SK-N-SH treated with all-trans-retinoic acid at 6 μM for 48 hours (cell line): Measurements from ENCODE around the gene CTDNEP1.

Experiments used
- ATAC-seq: fragments of 200-7000 bp; cut with Tn5 transposase; 3 replicates; pipeline ENCODE4 v1.9.1; 2020; ENCODE audit warnings: mild to moderate bottlenecking, moderate library complexity
- ARNTL ChIP-seq: fragments of 450-650 bp; formaldehyde crosslinking; IDR thresholded peaks from 2 replicates; pipeline ENCODE4 v1.5.0; 2020; ENCODE audit warnings: low read depth, mild to moderate bottlenecking, moderate library complexity, borderline replicate concordance
- BACH2 ChIP-seq: fragments of 250-450 bp; sonication (Bioruptor Pico); IDR thresholded peaks from 2 replicates; pipeline ENCODE4 v1.9.0; 2021; ENCODE audit warnings: mild to moderate bottlenecking, borderline replicate concordance
- CREB5 ChIP-seq: fragments of 250-450 bp; sonication (Bioruptor Pico); IDR thresholded peaks from 2 replicates; pipeline ENCODE4 v1.5.1; 2020; ENCODE audit warnings: low read depth, mild to moderate bottlenecking, moderate library complexity
- CSDC2 ChIP-seq: fragments of 250-450 bp; sonication (Bioruptor Pico); IDR thresholded peaks from 2 replicates; pipeline ENCODE4 v1.5.0; 2020; ENCODE audit warnings: mild to moderate bottlenecking, moderate library complexity
- ESRRG ChIP-seq: fragments of 250-450 bp; sonication (Bioruptor Pico); IDR thresholded peaks from 2 replicates; pipeline ENCODE4 v1.6.1; 2021; ENCODE audit warnings: mild to moderate bottlenecking
- GLIS3 ChIP-seq: fragments of 250-450 bp; sonication (Bioruptor Pico); IDR thresholded peaks from 2 replicates; pipeline ENCODE4 v1.5.0; 2020; ENCODE audit warnings: mild to moderate bottlenecking, moderate library complexity
- ISL1 ChIP-seq: fragments of 250-450 bp; sonication (Bioruptor Pico); IDR thresholded peaks from 2 replicates; pipeline ENCODE4 v2.1.2; 2022; ENCODE audit warnings: mild to moderate bottlenecking, moderate library complexity
- OSR1 ChIP-seq: fragments of 250-450 bp; sonication (Bioruptor Pico); IDR thresholded peaks from 2 replicates; pipeline ENCODE4 v1.8.0; 2022; ENCODE audit warnings: moderate library complexity, mild to moderate bottlenecking, inconsistent platforms
- PATZ1 ChIP-seq: fragments of 250-450 bp; sonication (Bioruptor Pico); IDR thresholded peaks from 2 replicates; pipeline ENCODE4 v1.8.0; 2020; ENCODE audit warnings: mild to moderate bottlenecking, moderate library complexity, borderline replicate concordance
- PPARA ChIP-seq: fragments of 250-450 bp; sonication (Bioruptor Pico); IDR thresholded peaks from 2 replicates; pipeline ENCODE4 v1.5.0; 2020; ENCODE audit warnings: mild to moderate bottlenecking, borderline replicate concordance
- RARB ChIP-seq: fragments of 250-450 bp; sonication (Bioruptor Pico); IDR thresholded peaks from 2 replicates; pipeline ENCODE4 v1.8.0; 2021; ENCODE audit warnings: mild to moderate bottlenecking, moderate library complexity
- SNAI2 ChIP-seq: fragments of 250-450 bp; sonication (Bioruptor Pico); IDR thresholded peaks from 2 replicates; pipeline ENCODE4 v1.5.0; 2020; ENCODE audit warnings: mild to moderate bottlenecking, moderate library complexity
- TCF4 ChIP-seq: fragments of 250-450 bp; sonication (Bioruptor Pico); IDR thresholded peaks from 2 replicates; pipeline ENCODE4 v1.8.0; 2021; ENCODE audit warnings: mild to moderate bottlenecking, moderate library complexity, borderline replicate concordance
- TOX ChIP-seq: fragments of 250-450 bp; sonication (Bioruptor Pico); IDR thresholded peaks from 2 replicates; pipeline ENCODE4 v1.8.0; 2021; ENCODE audit warnings: mild to moderate bottlenecking, moderate library complexity, borderline replicate concordance
- TSHZ2 ChIP-seq: fragments of 250-450 bp; sonication (Bioruptor Pico); IDR thresholded peaks from 2 replicates; pipeline ENCODE4 v1.5.0; 2020; ENCODE audit warnings: mild to moderate bottlenecking, moderate library complexity
- ZC3H10 ChIP-seq: fragments of 250-450 bp; sonication (Bioruptor Pico); IDR thresholded peaks from 2 replicates; pipeline ENCODE4 v1.5.1; 2021; ENCODE audit warnings: mild to moderate bottlenecking, moderate library complexity
- ZFP3 ChIP-seq: fragments of 250-450 bp; sonication (Bioruptor Pico); IDR thresholded peaks from 2 replicates; pipeline ENCODE4 v1.5.0; 2020; ENCODE audit warnings: mild to moderate bottlenecking, moderate library complexity
- ZFP30 ChIP-seq: fragments of 450-650 bp; formaldehyde crosslinking; IDR thresholded peaks from 2 replicates; pipeline ENCODE4 v1.5.0; 2022; ENCODE audit warnings: mild to moderate bottlenecking, moderate library complexity
- ZNF565 ChIP-seq: fragments of 450-650 bp; formaldehyde crosslinking; conservative IDR thresholded peaks from 2 replicates; pipeline ENCODE4 v1.5.0; 2020; ENCODE audit warnings: low read depth, mild to moderate bottlenecking, moderate library complexity
- ZNF70 ChIP-seq: fragments of 450-650 bp; formaldehyde crosslinking; IDR thresholded peaks from 2 replicates; pipeline ENCODE4 v1.5.0; 2020; ENCODE audit warnings: mild to moderate bottlenecking, moderate library complexity
- ZNF8 ChIP-seq: fragments of 450-650 bp; formaldehyde crosslinking; IDR thresholded peaks from 2 replicates; pipeline ENCODE4 v1.5.0; 2020; ENCODE audit warnings: mild to moderate bottlenecking, moderate library complexity
- TF ChIP-seq, protein P1 (sequence below): fragments of 250-450 bp; sonication (Bioruptor Pico); IDR thresholded peaks from 2 replicates; pipeline ENCODE4 v1.8.0; 2021; ENCODE audit warnings: low read depth, mild to moderate bottlenecking, moderate library complexity, borderline replicate concordance
- TF ChIP-seq, protein P2 (sequence below): fragments of 250-450 bp; sonication (Bioruptor Pico); IDR thresholded peaks from 2 replicates; pipeline ENCODE4 v1.5.1; 2021; ENCODE audit warnings: mild to moderate bottlenecking, moderate library complexity

Gene CTDNEP1

GRCh38 chr17:7293816-7294613 lies 42.5 kb upstream of the CTDNEP1 start:
- no peak for ATAC-seq
- no peak for TF ChIP-seq ZNF565 (CRISPR knock-in tag)
- no peak for TF ChIP-seq ISL1 (CRISPR knock-in tag)
- no peak for TF ChIP-seq ZFP30 (CRISPR knock-in tag)
- no peak for TF ChIP-seq ESRRG (CRISPR knock-in tag)
- TF ChIP-seq BACH2 (CRISPR knock-in tag), result no peak
- no peak for TF ChIP-seq PPARA
- TF ChIP-seq GLIS3 (CRISPR knock-in tag), result no peak
- TF ChIP-seq ZFP3 (CRISPR knock-in tag), result no peak
- TF ChIP-seq PATZ1 (CRISPR knock-in tag), result no peak
- TF ChIP-seq SNAI2, result no peak
- no peak for TF ChIP-seq TOX (CRISPR knock-in tag)
- TF ChIP-seq TCF4 (CRISPR knock-in tag), result no peak
- TF ChIP-seq RARB (CRISPR knock-in tag), result no peak
- no peak for TF ChIP-seq CSDC2 (CRISPR knock-in tag)
- TF ChIP-seq ARNTL (CRISPR knock-in tag), result no peak
- no peak for TF ChIP-seq ZC3H10
- no peak for TF ChIP-seq ZNF70
- no peak for TF ChIP-seq OSR1 (CRISPR knock-in tag)
- TF ChIP-seq TSHZ2 (CRISPR knock-in tag), result no peak
- no peak for TF ChIP-seq CREB5 (CRISPR knock-in tag)
- TF ChIP-seq, all 23 proteins: peak for 0

- no peak for ATAC-seq
- TF ChIP-seq OSR1 (CRISPR knock-in tag), result no peak
These were observed 41.6 kb upstream of the CTDNEP1 start for GRCh38 chr17:7293159-7293558.

- ATAC-seq, result no peak
- TF ChIP-seq, protein P1, sequence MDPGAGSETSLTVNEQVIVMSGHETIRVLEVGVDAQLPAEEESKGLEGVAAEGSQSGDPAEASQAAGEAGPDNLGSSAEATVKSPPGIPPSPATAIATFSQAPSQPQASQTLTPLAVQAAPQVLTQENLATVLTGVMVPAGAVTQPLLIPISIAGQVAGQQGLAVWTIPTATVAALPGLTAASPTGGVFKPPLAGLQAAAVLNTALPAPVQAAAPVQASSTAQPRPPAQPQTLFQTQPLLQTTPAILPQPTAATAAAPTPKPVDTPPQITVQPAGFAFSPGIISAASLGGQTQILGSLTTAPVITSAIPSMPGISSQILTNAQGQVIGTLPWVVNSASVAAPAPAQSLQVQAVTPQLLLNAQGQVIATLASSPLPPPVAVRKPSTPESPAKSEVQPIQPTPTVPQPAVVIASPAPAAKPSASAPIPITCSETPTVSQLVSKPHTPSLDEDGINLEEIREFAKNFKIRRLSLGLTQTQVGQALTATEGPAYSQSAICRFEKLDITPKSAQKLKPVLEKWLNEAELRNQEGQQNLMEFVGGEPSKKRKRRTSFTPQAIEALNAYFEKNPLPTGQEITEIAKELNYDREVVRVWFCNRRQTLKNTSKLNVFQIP (CRISPR knock-in tag), result no peak
- no peak for TF ChIP-seq CSDC2 (CRISPR knock-in tag)
- TF ChIP-seq, all 23 proteins: peak for 0
These were observed 41.2 kb upstream of the CTDNEP1 start for GRCh38 chr17:7292729-7293128.

DNA sequence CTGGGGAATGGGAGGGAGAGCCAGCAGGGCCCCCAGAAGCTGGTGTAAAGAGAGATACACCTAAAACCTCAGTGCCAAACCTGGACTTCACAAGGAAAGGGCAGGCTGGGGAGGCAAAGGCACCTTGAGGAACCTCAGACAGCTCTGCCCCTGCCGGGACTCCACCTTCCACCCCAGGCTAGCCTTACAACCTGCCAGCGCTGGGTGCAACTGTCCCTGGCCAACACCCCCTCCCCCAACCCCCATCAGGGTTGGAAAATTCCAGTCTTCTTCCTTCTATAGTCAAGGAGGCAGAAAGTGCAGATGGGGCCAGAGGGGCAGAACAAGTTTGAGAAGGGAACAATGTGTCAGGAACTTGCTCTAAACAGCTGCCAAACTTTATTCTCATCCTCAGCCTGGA lies 40.7 kb upstream of the CTDNEP1 start:
- ATAC-seq, result no peak
- TF ChIP-seq, protein P2, sequence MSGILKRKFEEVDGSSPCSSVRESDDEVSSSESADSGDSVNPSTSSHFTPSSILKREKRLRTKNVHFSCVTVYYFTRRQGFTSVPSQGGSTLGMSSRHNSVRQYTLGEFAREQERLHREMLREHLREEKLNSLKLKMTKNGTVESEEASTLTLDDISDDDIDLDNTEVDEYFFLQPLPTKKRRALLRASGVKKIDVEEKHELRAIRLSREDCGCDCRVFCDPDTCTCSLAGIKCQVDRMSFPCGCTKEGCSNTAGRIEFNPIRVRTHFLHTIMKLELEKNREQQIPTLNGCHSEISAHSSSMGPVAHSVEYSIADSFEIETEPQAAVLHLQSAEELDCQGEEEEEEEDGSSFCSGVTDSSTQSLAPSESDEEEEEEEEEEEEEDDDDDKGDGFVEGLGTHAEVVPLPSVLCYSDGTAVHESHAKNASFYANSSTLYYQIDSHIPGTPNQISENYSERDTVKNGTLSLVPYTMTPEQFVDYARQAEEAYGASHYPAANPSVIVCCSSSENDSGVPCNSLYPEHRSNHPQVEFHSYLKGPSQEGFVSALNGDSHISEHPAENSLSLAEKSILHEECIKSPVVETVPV, result no peak
- TF ChIP-seq BACH2 (CRISPR knock-in tag) (no peak), ISL1 (CRISPR knock-in tag) (no peak), PATZ1 (CRISPR knock-in tag) (no peak), OSR1 (CRISPR knock-in tag) (no peak), TOX (CRISPR knock-in tag) (no peak), ZNF8 (no peak), CSDC2 (CRISPR knock-in tag) (no peak), SNAI2 (no peak), ZFP30 (CRISPR knock-in tag) (no peak), ZNF70 (no peak), ZC3H10 (no peak)
- TF ChIP-seq, protein P1 (CRISPR knock-in tag), result no peak
